BJ (cell line): Measurements from ENCODE around the gene FBXW11. TPM values are rescaled to one million over a fixed set of nuclear protein-coding genes. Genes with fewer than 3 reads are reported as not detected.

Experiments
- CTCF ChIA-PET: fragments of 350-600 bp; formaldehyde crosslinking; extraction: SDS; loops from one replicate; lab custom pipeline; 2021; ENCODE audit warnings: antibody characterized with exemption, inconsistent platforms; lab: Yijun Ruan, JAX
- POLR2A ChIA-PET: fragments of 300-600 bp; sonication (Branson Sonifier 250); formaldehyde crosslinking; extraction: SDS; loops from one replicate; lab custom pipeline; 2021; ENCODE audit warnings: antibody characterized with exemption; lab: Charles Lee
- DNase-seq: peaks from one replicate; pipeline ENCODE4 v3.0.0-alpha.2; 2011; ENCODE audit warnings: low read depth
- H3K27me3 ChIP-seq: 2 replicates; pipeline ENCODE4 v1.6.0; 2011; ENCODE audit warnings: low read length; ENCODE audit not compliant: control insufficient read depth, insufficient read depth
- H3K36me3 ChIP-seq: 2 replicates; pipeline ENCODE4 v1.5.1; 2011; ENCODE audit warnings: low read length; ENCODE audit not compliant: control insufficient read depth, insufficient read depth
- H3K4me3 ChIP-seq: 2 replicates; pipeline ENCODE4 v1.5.1; 2011; ENCODE audit warnings: low read depth, mild to moderate bottlenecking, control low read depth, low read length
- polyA plus RNA-seq: library from polyadenylated mRNA; depleted of rRNA; stranded (reverse); fragments of >200 nt; gene quantifications from 2 replicates; pipeline ENCODE4 v1.2.3, GENCODE V29; 2011
- TF ChIP-seq, protein P1 (sequence below): IDR thresholded peaks from 2 replicates; pipeline ENCODE4 v1.5.1; 2011; ENCODE audit warnings: low read depth, mild to moderate bottlenecking, control low read depth, inconsistent platforms, low read length, moderate library complexity; ENCODE audit not compliant: insufficient read depth

FBXW11 gene
- polyA plus RNA-seq, 1 experiment: 55.5 TPM

DNA sequence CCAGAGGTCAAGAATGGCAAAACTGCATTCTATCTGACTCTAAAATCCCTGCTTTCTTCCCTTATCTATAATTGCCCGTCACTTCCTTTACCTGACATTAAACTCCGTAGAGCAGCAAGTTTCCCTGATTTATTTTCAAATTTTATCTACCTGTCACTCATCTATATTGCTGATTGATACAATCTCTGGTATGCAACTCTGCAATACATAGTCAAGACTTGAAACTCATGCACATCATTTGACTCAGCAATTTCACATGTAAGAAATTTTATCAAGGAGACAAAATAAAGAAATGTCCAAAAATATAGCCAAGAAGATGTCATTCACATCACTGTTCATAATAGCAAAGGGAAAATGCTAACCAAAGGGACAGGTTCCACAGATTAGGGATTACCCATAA, 39.5 kb downstream of the FBXW11 start:
- Histone ChIP-seq H3K36me3 (no peaks in the 10 kb centered on the region), H3K4me3 (no peak overlapping the region), H3K27me3 (no peaks in the 10 kb centered on the region)
- ChIA-PET POLR2A (no interaction called here), CTCF (no interaction called here)
- TF ChIP-seq, protein P1, sequence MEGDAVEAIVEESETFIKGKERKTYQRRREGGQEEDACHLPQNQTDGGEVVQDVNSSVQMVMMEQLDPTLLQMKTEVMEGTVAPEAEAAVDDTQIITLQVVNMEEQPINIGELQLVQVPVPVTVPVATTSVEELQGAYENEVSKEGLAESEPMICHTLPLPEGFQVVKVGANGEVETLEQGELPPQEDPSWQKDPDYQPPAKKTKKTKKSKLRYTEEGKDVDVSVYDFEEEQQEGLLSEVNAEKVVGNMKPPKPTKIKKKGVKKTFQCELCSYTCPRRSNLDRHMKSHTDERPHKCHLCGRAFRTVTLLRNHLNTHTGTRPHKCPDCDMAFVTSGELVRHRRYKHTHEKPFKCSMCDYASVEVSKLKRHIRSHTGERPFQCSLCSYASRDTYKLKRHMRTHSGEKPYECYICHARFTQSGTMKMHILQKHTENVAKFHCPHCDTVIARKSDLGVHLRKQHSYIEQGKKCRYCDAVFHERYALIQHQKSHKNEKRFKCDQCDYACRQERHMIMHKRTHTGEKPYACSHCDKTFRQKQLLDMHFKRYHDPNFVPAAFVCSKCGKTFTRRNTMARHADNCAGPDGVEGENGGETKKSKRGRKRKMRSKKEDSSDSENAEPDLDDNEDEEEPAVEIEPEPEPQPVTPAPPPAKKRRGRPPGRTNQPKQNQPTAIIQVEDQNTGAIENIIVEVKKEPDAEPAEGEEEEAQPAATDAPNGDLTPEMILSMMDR: no peak
- DNase-seq: no peak

DNA sequence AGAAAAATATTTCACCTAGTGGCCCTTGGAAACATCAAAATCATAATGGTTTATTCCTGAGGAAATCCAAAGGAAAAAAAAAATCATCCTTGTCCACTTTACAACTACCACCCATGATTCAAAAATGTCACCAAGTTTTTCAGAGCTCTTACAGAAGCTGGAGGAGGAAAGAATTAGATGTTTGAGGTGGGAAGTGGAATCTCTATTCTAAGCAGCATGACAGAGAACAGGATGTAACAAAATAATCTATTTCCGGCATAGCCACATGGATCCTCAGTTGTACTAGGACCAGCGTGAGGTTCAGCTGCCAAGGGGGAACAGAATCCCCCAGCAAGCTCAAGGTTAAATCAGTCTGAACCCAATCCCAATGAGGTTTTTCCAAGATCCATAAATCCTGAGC, 40.2 kb downstream of the FBXW11 start:
- TF ChIP-seq, protein P1: no peak
- POLR2A ChIA-PET: no interaction called here
- Histone ChIP-seq H3K27me3 (no peaks in the 10 kb centered on the region), H3K36me3 (no peaks in the 10 kb centered on the region), H3K4me3 (no peak overlapping the region)
- no peak for DNase-seq
- CTCF ChIA-PET: interaction anchor here (0.6 kb wide), 1 partner anchor 17 kb away, joined by 4 read pairs; no protein-coding TSS in a partner anchor

DNA sequence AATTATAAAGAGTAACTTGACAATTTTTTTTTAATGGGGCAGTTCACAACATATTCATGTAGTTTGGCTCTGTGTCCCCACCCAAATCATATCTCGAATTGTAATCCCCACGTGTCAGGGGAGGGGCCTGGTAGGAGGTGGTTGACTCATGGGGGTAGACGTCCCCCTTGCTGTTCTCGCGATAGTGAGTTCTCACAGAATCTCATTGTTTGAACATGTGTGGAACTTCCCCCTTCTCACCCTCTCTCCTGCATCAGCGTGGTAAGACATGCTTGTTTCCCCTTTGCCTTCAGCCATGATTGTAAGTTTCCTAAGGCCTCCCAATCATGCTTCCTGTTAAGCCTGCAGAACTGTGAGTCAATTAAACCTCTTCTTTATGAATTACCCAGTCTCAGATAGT, 40.7 kb downstream of the FBXW11 start:
- ChIA-PET POLR2A (no interaction called here), CTCF (no interaction called here)
- DNase-seq: no peak
- Histone ChIP-seq H3K36me3 (no peaks in the 10 kb centered on the region), H3K27me3 (no peaks in the 10 kb centered on the region), H3K4me3 (no peak overlapping the region)
- TF ChIP-seq, protein P1: no peak

DNA sequence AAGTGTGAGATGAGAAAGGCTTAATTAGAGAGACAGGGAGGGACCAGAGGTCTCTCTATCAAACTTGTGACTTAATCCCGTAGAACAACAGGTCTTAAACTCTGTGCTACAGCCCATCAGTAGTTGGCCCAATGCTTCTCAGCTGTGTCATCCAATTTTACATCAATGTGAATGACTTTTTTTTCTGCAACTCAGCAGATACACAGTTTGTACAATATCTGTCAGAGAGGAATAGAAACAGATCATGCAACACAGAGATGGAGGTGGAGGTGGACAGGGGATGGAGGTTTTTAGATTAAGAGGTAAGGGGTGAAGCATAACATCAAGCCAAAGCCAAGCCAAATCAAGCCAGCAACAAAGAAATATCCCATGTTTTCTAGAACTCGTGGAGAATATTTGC, 43.0 kb downstream of the FBXW11 start:
- Histone ChIP-seq H3K36me3 (no peaks in the 10 kb centered on the region), H3K27me3 (no peaks in the 10 kb centered on the region), H3K4me3 (no peak overlapping the region)
- ChIA-PET CTCF (no interaction called here), POLR2A (interaction anchor here (0.6 kb wide), 1 partner anchor 31 kb away, joined by 18 read pairs; no protein-coding TSS in a partner anchor)
- TF ChIP-seq, protein P1: no peak
- no peak for DNase-seq

GRCh38 chr5:171961117-171961516, 45.3 kb downstream of the FBXW11 start:
- H3K36me3 ChIP-seq: no peaks in the 10 kb centered on the region
- no peak overlapping the region for H3K4me3 ChIP-seq
- DNase-seq: no peak
- CTCF ChIA-PET: interaction anchor here (0.9 to 1.5 kb wide), 2 partner anchors 49 to 92 kb away, joined by 3 to 4 read pairs; no protein-coding TSS in a partner anchor
- H3K27me3 ChIP-seq: no peaks in the 10 kb centered on the region
- TF ChIP-seq, protein P1: no peak
- POLR2A ChIA-PET: no interaction called here
